Glomerular endothelial cell (primary cell): ENCODE results near the gene TTC23. TPM values are rescaled to one million over a fixed set of nuclear protein-coding genes. Genes with fewer than 3 reads are reported as not detected.
"Not testable (repeated sequence)": the region's sequence is repeated elsewhere in the genome, so short reads cannot be mapped to it uniquely, and the experiment has no call there.

Experiments
- DNase-seq: peaks from one replicate; pipeline ENCODE4 v3.0.0-alpha.2; 2011; ENCODE audit warnings: low read depth, low spot score; ENCODE audit errors: extremely low read depth
- total RNA-seq: library from RNA; depleted of rRNA; stranded (reverse); fragments of >200 nt; gene quantifications from 2 replicates; pipeline ENCODE4 v1.2.3, GENCODE V29; 2015

Gene TTC23
- total RNA-seq, 1 donor from 2014 or later = 18.8 TPM

- no peak for DNase-seq
These were observed 124.1 kb downstream of the TTC23 start for GRCh38 chr15:99125061-99125891.

GRCh38 chr15:99124641-99125040 lies 124.7 kb downstream of the TTC23 start:
- DNase-seq = no peak

- peak; percentile 92 for DNase-seq
These were observed 125.5 kb downstream of the TTC23 start for GRCh38 chr15:99123713-99124451.

GRCh38 chr15:99122831-99123712 lies 126.3 kb downstream of the TTC23 start:
- no peak for DNase-seq

- DNase-seq = no peak
These were observed 127.5 kb downstream of the TTC23 start for GRCh38 chr15:99121691-99122410.

- no peak for DNase-seq
These were observed 128.2 kb downstream of the TTC23 start for GRCh38 chr15:99121207-99121606.

GRCh38 chr15:99120050-99120777 lies 129.2 kb downstream of the TTC23 start:
- DNase-seq = no peak

GRCh38 chr15:99118801-99119546 lies 130.4 kb downstream of the TTC23 start:
- no peak for DNase-seq

GRCh38 chr15:99118258-99118632 lies 131.1 kb downstream of the TTC23 start:
- DNase-seq = no peak

GRCh38 chr15:99117563-99118257 lies 131.7 kb downstream of the TTC23 start:
- DNase-seq = no peak

- DNase-seq = no peak
These were observed 132.3 kb downstream of the TTC23 start for GRCh38 chr15:99117111-99117510.

GRCh38 chr15:99115300-99116215 lies 133.8 kb downstream of the TTC23 start:
- no peak for DNase-seq

- DNase-seq = no peak
These were observed 134.7 kb downstream of the TTC23 start for GRCh38 chr15:99114511-99115299.

- DNase-seq = no peak
These were observed 135.7 kb downstream of the TTC23 start for GRCh38 chr15:99113547-99114271.

- DNase-seq = not testable (repeated sequence)
These were observed 137.7 kb downstream of the TTC23 start for GRCh38 chr15:99111641-99112040.
